ENCODE results near the gene OLFM4. TPM values are rescaled to one million over a fixed set of nuclear protein-coding genes. Genes with fewer than 3 reads are reported as not detected.

The OLFM4 gene
- total RNA-seq, 1 experiment from 2014 or later = 0.12 TPM

DNA sequence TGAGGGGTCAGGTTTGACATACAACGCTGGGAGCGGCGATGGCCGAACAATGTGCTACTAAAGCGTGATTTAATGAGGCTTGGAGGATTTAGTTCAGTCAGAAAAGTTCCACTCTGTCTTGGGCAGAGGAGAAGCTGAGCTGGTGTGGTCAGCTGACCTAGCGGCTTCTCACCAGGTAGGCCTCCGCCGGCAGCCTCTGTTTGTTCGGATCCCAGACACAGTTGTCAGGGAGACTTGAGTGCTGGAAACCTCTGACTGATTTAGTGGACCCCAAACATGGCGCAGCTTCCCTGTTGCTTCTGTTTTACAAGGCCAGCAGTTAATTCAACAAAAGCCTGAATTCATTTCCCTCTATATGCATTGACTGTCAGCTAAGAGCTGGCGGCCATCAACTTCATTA lies 36.5 kb upstream of the OLFM4 start:
- H3K27ac ChIP-seq (ENCODE audit: low read depth, low read length) = no peak overlapping the region
- no peaks in the 10 kb centered on the region for H3K79me2 ChIP-seq (ENCODE audit: insufficient read depth, low read length)
- H4K20me1 ChIP-seq (ENCODE audit: insufficient read depth) = no peaks in the 10 kb centered on the region
- RAD21 ChIA-PET (ENCODE audit: low non-redundant PET in 1 of 2, low total read pairs in 2 of 2, uncharacterized antibody in 2 of 2, unreplicated experiment in 2 of 2) = no interaction called here
- H3K4me2 ChIP-seq (ENCODE audit: low read length) = no peak overlapping the region
- H3K4me1 ChIP-seq (ENCODE audit: control insufficient read depth in 1 of 2, insufficient read depth in 2 of 2, low read length in 2 of 2) = no peaks in the 10 kb centered on the region
- no peak overlapping the region for H2AFZ ChIP-seq (ENCODE audit: low read depth, low read length, poor library complexity, severe bottlenecking)
- H3K36me3 ChIP-seq (ENCODE audit: control insufficient read depth in 1 of 2, insufficient read depth in 2 of 2, low read length in 2 of 2) = no peaks in the 10 kb centered on the region
- TF ChIP-seq YY1 (IDR thresholded peaks at IDR 0.05; ENCODE audit: extremely low read depth, insufficient replicate concordance, low read depth, low read length) = no peak
- TF ChIP-seq TCF7L2 (IDR thresholded peaks at IDR 0.05; ENCODE audit: borderline replicate concordance, extremely low read depth, insufficient read depth, insufficient read length) = no peak
- TF ChIP-seq EGR1 (IDR thresholded peaks at IDR 0.05; ENCODE audit: low read depth) = no peak
- TF ChIP-seq, protein P1, sequence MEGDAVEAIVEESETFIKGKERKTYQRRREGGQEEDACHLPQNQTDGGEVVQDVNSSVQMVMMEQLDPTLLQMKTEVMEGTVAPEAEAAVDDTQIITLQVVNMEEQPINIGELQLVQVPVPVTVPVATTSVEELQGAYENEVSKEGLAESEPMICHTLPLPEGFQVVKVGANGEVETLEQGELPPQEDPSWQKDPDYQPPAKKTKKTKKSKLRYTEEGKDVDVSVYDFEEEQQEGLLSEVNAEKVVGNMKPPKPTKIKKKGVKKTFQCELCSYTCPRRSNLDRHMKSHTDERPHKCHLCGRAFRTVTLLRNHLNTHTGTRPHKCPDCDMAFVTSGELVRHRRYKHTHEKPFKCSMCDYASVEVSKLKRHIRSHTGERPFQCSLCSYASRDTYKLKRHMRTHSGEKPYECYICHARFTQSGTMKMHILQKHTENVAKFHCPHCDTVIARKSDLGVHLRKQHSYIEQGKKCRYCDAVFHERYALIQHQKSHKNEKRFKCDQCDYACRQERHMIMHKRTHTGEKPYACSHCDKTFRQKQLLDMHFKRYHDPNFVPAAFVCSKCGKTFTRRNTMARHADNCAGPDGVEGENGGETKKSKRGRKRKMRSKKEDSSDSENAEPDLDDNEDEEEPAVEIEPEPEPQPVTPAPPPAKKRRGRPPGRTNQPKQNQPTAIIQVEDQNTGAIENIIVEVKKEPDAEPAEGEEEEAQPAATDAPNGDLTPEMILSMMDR (IDR thresholded peaks at IDR 0.05 in 2 of 3, conservative IDR thresholded peaks at IDR 0.05 in 1 of 3; ENCODE audit: borderline replicate concordance in 1 of 3, insufficient read depth in 1 of 3, low read depth in 2 of 3, low read length in 2 of 3) = no peak
- TF ChIP-seq, protein P2, sequence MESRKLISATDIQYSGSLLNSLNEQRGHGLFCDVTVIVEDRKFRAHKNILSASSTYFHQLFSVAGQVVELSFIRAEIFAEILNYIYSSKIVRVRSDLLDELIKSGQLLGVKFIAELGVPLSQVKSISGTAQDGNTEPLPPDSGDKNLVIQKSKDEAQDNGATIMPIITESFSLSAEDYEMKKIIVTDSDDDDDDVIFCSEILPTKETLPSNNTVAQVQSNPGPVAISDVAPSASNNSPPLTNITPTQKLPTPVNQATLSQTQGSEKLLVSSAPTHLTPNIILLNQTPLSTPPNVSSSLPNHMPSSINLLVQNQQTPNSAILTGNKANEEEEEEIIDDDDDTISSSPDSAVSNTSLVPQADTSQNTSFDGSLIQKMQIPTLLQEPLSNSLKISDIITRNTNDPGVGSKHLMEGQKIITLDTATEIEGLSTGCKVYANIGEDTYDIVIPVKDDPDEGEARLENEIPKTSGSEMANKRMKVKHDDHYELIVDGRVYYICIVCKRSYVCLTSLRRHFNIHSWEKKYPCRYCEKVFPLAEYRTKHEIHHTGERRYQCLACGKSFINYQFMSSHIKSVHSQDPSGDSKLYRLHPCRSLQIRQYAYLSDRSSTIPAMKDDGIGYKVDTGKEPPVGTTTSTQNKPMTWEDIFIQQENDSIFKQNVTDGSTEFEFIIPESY (IDR thresholded peaks at IDR 0.05; ENCODE audit: extremely low read depth, insufficient replicate concordance, low read length) = no peak
- TF ChIP-seq, protein P3, sequence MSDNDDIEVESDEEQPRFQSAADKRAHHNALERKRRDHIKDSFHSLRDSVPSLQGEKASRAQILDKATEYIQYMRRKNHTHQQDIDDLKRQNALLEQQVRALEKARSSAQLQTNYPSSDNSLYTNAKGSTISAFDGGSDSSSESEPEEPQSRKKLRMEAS (IDR thresholded peaks at IDR 0.05) = no peak
- no peak for TF ChIP-seq SIN3A (IDR thresholded peaks at IDR 0.05; ENCODE audit: low read depth)
- no peak for TF ChIP-seq EZH2phosphoT487 (IDR thresholded peaks at IDR 0.05; ENCODE audit: borderline replicate concordance)
- TF ChIP-seq CEBPB (IDR thresholded peaks at IDR 0.05; ENCODE audit: low read depth) = no peak
- no peak for TF ChIP-seq ZFX (IDR thresholded peaks at IDR 0.05)
- TF ChIP-seq ELF1 (IDR thresholded peaks at IDR 0.05; ENCODE audit: borderline replicate concordance, low read depth) = no peak
- TF ChIP-seq ZNF274 (IDR thresholded peaks at IDR 0.05; ENCODE audit: low read depth, low read length) = no peak
- DNase-seq (ENCODE audit: low read depth, low spot score) = no peak
- H3K9me3 ChIP-seq (ENCODE audit: control insufficient read depth in 1 of 2, insufficient read depth in 1 of 2, low read depth in 1 of 2, low read length in 2 of 2) = no peaks in the 10 kb centered on the region
- intact Hi-C loops (cut with micrococcal nuclease) = no loop called here
- no peak overlapping the region for H3K9ac ChIP-seq (ENCODE audit: low read length)
- POLR2A ChIA-PET = no interaction called here
- no peaks in the 10 kb centered on the region for H3K9me2 ChIP-seq (ENCODE audit: insufficient read depth)
- CTCF ChIA-PET = no interaction called here
- H3K27me3 ChIP-seq (ENCODE audit: insufficient read depth, low read length) = 0 out of 2 replicates have a peak, but pooled peaks cover 8% of the 10 kb centered on the region
- no peak overlapping the region for H3K4me3 ChIP-seq (replicated peaks in 1 of 2; ENCODE audit: low read depth in 1 of 2, low read length in 2 of 2)
- no peak for ATAC-seq
- BruUV-seq (replicated peaks) = no TSS peak

Data from HCT116 (cell line).